DMS 273 treated with DMSO at 0.1 percent for 48 hours (cell line): ENCODE results near the gene UBE3A.
"Not testable (repeated sequence)": the region's sequence is repeated elsewhere in the genome, so short reads cannot be mapped to it uniquely, and the experiment has no call there.

Experiments used
- DNase-seq: peaks from one replicate; lab custom pipeline; 2025; lab: John Stamatoyannopoulos, UW

The UBE3A gene

GRCh38 chr15:25437777-25438600 lies 835 bp downstream of the UBE3A start:
- no peak for DNase-seq

- DNase-seq, result no peak
Measured at GRCh38 chr15:25436707-25437106, 2.1 kb downstream of the UBE3A start.

- no peak for DNase-seq
Measured at GRCh38 chr15:25435474-25436243, 3.2 kb downstream of the UBE3A start.

GRCh38 chr15:25433118-25433865 lies 5.5 kb downstream of the UBE3A start:
- DNase-seq, result no peak

- DNase-seq, result no peak
Measured at GRCh38 chr15:25431836-25432561, 6.8 kb downstream of the UBE3A start.

GRCh38 chr15:25427861-25428260 lies 11.0 kb downstream of the UBE3A start:
- DNase-seq, result no peak

- no peak for DNase-seq
Measured at GRCh38 chr15:25426896-25427610, 11.8 kb downstream of the UBE3A start.

GRCh38 chr15:25424073-25424472 lies 14.8 kb downstream of the UBE3A start:
- DNase-seq, result no peak

GRCh38 chr15:25422021-25422420 lies 16.8 kb downstream of the UBE3A start:
- no peak for DNase-seq

GRCh38 chr15:25418202-25418601 lies 20.6 kb downstream of the UBE3A start:
- DNase-seq, result no peak

GRCh38 chr15:25417604-25418003 lies 21.2 kb downstream of the UBE3A start:
- no peak for DNase-seq

GRCh38 chr15:25416693-25417092 lies 22.1 kb downstream of the UBE3A start:
- DNase-seq, result no peak

GRCh38 chr15:25415707-25416106 lies 23.1 kb downstream of the UBE3A start:
- DNase-seq, result no peak

GRCh38 chr15:25415217-25415616 lies 23.6 kb downstream of the UBE3A start:
- no peak for DNase-seq

- DNase-seq, result no peak
Measured at GRCh38 chr15:25410649-25411048, 28.2 kb downstream of the UBE3A start.

GRCh38 chr15:25409731-25410130 lies 29.1 kb downstream of the UBE3A start:
- not testable (repeated sequence) for DNase-seq

- no peak for DNase-seq
Measured at GRCh38 chr15:25408929-25409328, 29.9 kb downstream of the UBE3A start.

- no peak for DNase-seq
Measured at GRCh38 chr15:25408428-25408827, 30.4 kb downstream of the UBE3A start.

- DNase-seq, result no peak
Measured at GRCh38 chr15:25407950-25408349, 30.9 kb downstream of the UBE3A start.

GRCh38 chr15:25406846-25407245 lies 32.0 kb downstream of the UBE3A start:
- no peak for DNase-seq

- DNase-seq, result no peak
Measured at GRCh38 chr15:25406261-25406660, 32.6 kb downstream of the UBE3A start.
